ENCODE results near the gene P3R3URF. TPM values are rescaled to one million over a fixed set of nuclear protein-coding genes. Genes with fewer than 3 reads are reported as not detected.

P3R3URF gene
- total and polyA plus RNA-seq, 9 of the 15 experiments (the other 6 are each of a cell fraction or from before 2014, with no cell fraction given) = not detected

DNA sequence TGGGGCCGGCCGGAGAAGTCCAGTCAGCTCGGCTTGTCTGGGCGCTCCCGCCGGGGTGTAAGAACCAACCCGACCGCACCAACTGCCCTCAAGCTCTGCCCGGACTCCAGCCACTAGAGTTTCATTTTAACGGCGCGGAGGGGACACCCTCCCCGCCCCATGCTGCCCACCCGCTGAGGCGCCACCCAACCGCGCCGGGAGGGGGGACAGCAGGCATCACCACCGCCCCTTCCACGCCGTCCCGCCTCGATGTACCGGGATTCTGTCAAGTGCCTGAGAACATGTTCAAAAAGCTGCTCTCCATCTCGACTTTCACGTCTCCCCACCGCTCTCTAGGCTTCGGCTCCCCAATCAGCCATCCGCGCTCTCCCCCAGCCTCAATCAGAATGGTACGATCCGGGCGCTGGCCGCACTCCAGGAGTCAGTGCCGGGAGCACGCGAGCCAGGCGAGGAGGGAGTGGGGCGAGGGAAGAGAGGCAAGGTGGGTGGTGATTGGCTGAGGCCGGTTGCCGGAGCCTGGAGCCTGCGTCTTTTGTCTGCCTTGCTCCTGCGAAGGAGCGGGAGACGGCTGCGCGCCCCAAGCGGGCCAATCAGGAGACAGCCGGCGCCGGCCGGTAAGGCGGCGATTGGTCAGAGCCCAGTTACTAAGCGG, 43.6 kb downstream of the P3R3URF start, which contains the start of gene PIK3R3 (continued):
- 0 out of 2 replicates have a peak, but pooled peaks have one; percentile 61 for TF ChIP-seq DMBX1 (CRISPR knock-in tag; IDR thresholded peaks at IDR 0.05; ENCODE audit: borderline replicate concordance)
- peak; percentile 85 for TF ChIP-seq SUPT5H (IDR thresholded peaks at IDR 0.05)
- TF ChIP-seq ZFP1 (CRISPR knock-in tag; IDR thresholded peaks at IDR 0.05) = no peak
- peak; percentile 8; the same call in 1 of the 2 replicates for TF ChIP-seq PHF8 (IDR thresholded peaks at IDR 0.05; ENCODE audit: borderline replicate concordance, low read length)
- TF ChIP-seq TAF1 (IDR thresholded peaks at IDR 0.05; ENCODE audit: control insufficient read depth, extremely low read depth, insufficient read depth, low read length, severe bottlenecking) = peak; percentile 90
- TF ChIP-seq DACH1 (IDR thresholded peaks at IDR 0.05; ENCODE audit: partially characterized antibody) = peak; percentile 71
- peak; percentile 76 for TF ChIP-seq MYNN (IDR thresholded peaks at IDR 0.05)
- TF ChIP-seq MYNN (CRISPR knock-in tag; IDR thresholded peaks at IDR 0.05) = no peak
- peak; percentile 99 for TF ChIP-seq NUFIP1 (IDR thresholded peaks at IDR 0.05; ENCODE audit: partially characterized antibody)
- peak; percentile 19; the same call in 1 of the 2 replicates for TF ChIP-seq NFE2 (IDR thresholded peaks at IDR 0.05; ENCODE audit: low read depth)
- no peak for TF ChIP-seq SMAD2 (IDR thresholded peaks at IDR 0.05; ENCODE audit: low read depth, low read length)
- 0 out of 2 replicates have a peak, but pooled peaks have one; percentile 62 for TF ChIP-seq ZBTB17 (CRISPR knock-in tag; IDR thresholded peaks at IDR 0.05)
- TF ChIP-seq RBM25 (IDR thresholded peaks at IDR 0.05; ENCODE audit: low read depth, low read length, severe bottlenecking) = peak; percentile 75
- TF ChIP-seq ARNT (IDR thresholded peaks at IDR 0.05) = peak; percentile 68 to 83; a peak in 3 of 4 replicates
- TF ChIP-seq, protein P1, sequence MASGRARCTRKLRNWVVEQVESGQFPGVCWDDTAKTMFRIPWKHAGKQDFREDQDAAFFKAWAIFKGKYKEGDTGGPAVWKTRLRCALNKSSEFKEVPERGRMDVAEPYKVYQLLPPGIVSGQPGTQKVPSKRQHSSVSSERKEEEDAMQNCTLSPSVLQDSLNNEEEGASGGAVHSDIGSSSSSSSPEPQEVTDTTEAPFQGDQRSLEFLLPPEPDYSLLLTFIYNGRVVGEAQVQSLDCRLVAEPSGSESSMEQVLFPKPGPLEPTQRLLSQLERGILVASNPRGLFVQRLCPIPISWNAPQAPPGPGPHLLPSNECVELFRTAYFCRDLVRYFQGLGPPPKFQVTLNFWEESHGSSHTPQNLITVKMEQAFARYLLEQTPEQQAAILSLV (tag; IDR thresholded peaks at IDR 0.05) = 0 out of 2 replicates have a peak, but pooled peaks have one; percentile 31
- TF ChIP-seq GATAD2A (IDR thresholded peaks at IDR 0.05) = 0 out of 2 replicates have a peak, but pooled peaks have one; percentile 30
- TF ChIP-seq, protein P2, sequence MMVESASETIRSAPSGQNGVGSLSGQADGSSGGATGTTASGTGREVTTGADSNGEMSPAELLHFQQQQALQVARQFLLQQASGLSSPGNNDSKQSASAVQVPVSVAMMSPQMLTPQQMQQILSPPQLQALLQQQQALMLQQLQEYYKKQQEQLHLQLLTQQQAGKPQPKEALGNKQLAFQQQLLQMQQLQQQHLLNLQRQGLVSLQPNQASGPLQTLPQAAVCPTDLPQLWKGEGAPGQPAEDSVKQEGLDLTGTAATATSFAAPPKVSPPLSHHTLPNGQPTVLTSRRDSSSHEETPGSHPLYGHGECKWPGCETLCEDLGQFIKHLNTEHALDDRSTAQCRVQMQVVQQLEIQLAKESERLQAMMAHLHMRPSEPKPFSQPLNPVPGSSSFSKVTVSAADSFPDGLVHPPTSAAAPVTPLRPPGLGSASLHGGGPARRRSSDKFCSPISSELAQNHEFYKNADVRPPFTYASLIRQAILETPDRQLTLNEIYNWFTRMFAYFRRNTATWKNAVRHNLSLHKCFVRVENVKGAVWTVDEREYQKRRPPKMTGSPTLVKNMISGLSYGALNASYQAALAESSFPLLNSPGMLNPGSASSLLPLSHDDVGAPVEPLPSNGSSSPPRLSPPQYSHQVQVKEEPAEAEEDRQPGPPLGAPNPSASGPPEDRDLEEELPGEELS (CRISPR knock-in tag; IDR thresholded peaks at IDR 0.05; ENCODE audit: borderline replicate concordance) = peak; percentile 95; the same call in 1 of the 2 replicates
- TF ChIP-seq, protein P3, sequence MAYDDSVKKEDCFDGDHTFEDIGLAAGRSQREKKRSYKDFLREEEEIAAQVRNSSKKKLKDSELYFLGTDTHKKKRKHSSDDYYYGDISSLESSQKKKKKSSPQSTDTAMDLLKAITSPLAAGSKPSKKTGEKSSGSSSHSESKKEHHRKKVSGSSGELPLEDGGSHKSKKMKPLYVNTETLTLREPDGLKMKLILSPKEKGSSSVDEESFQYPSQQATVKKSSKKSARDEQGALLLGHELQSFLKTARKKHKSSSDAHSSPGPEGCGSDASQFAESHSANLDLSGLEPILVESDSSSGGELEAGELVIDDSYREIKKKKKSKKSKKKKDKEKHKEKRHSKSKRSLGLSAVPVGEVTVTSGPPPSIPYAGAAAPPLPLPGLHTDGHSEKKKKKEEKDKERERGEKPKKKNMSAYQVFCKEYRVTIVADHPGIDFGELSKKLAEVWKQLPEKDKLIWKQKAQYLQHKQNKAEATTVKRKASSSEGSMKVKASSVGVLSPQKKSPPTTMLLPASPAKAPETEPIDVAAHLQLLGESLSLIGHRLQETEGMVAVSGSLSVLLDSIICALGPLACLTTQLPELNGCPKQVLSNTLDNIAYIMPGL (CRISPR knock-in tag; IDR thresholded peaks at IDR 0.05) = peak; percentile 97
- peak; percentile 82 for TF ChIP-seq CREM (IDR thresholded peaks at IDR 0.05; ENCODE audit: low read depth)
- TF ChIP-seq SAFB (IDR thresholded peaks at IDR 0.05; ENCODE audit: borderline replicate concordance, low read depth, low read length) = no peak
- TF ChIP-seq, protein P4, sequence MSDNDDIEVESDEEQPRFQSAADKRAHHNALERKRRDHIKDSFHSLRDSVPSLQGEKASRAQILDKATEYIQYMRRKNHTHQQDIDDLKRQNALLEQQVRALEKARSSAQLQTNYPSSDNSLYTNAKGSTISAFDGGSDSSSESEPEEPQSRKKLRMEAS (CRISPR knock-in tag; IDR thresholded peaks at IDR 0.05) = peak; percentile 97
- TF ChIP-seq, protein P5, sequence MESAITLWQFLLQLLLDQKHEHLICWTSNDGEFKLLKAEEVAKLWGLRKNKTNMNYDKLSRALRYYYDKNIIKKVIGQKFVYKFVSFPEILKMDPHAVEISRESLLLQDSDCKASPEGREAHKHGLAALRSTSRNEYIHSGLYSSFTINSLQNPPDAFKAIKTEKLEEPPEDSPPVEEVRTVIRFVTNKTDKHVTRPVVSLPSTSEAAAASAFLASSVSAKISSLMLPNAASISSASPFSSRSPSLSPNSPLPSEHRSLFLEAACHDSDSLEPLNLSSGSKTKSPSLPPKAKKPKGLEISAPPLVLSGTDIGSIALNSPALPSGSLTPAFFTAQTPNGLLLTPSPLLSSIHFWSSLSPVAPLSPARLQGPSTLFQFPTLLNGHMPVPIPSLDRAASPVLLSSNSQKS (CRISPR knock-in tag; IDR thresholded peaks at IDR 0.05) = 0 out of 2 replicates have a peak, but pooled peaks have one; percentile 11
- peak; percentile 100 for TF ChIP-seq LCOR (CRISPR knock-in tag; IDR thresholded peaks at IDR 0.05)
- TF ChIP-seq NFE2L1 (tag; IDR thresholded peaks at IDR 0.05; ENCODE audit: borderline replicate concordance, low read depth) = no peak
